Suppressor macrophage (primary cell): ENCODE data around the gene CMYA5.
A peak's percentile ranks its signal among the peaks of the same experiment; 100 is the strongest.

Source experiments
- DNase-seq, 4 experiments: peaks; one replicate each; pipeline ENCODE4 v3.0.0-alpha.2; 2020 to 2022

CMYA5 gene

GRCh38 chr5:79795764-79796398 is 106.2 kb downstream of the CMYA5 start:
- peak; percentile 4 to 35 (median 20) for DNase-seq

GRCh38 chr5:79798893-79799590 is 109.4 kb downstream of the CMYA5 start:
- no peak for DNase-seq

DNA sequence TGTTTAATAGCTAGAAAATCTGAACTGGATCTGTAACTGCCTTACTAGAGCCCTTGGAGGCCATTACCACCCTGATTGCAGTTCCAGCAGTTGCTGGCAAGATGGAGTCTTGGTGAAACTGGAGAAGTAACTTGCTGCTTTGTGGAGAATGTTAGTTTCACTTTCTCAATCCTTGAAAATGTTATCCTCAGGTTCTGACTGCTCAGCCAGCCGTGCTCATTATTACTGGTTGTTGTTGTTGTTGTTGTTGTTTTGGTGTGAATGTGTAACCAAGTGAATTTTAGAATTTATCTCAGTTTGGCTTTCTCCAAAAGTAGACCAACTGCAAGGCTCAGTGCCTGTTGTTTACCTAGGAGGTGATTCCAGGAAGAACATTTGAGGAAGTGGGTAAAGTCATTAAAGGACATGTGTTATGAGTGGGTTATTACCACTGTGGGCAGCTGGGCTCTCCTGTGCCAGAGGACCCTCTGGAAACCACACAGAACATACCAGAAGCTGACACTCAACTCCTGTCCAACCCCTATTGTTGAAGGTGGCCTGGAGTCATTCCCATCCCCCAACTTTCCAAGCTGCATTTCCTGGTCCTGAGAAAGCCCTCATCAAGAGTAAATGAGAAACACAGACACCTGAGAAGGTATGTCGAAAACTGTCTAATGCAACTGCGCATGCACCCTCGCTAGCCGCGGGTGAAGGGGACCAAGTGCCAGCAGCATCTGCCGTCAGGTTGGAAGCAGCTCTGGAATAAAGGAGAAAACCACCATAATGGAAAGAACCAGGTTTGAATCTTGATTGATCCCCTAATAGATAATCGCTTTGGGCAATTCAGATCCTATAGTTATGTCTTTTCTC is 111.6 kb downstream of the CMYA5 start:
- DNase-seq, result peak; percentile 10 to 40 (median 24)

GRCh38 chr5:79802406-79802805 is 112.8 kb downstream of the CMYA5 start:
- DNase-seq, result peak; percentile 3 to 53 (median 28)

DNA sequence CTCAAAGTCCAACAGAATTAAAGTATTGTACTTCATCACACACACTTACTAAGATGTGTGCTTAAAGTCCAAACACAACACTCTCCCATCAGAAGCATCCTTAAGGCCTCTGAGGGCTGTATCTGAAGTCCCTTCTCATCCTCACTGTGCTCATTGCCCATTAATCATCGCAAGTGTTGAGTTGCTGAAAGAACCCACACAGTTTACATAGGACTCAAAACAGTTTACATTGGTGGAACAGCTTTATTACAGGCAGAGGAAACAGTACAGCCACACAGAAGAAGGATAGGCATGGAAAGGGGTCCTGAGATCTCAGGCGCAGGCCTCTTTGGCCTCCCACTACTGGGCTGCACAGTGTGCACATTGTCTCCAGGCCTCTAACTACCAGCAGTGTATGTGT is 113.4 kb downstream of the CMYA5 start:
- peak in 1 of 4 experiments; percentile 10 for DNase-seq

GRCh38 chr5:79806741-79807140 is 117.1 kb downstream of the CMYA5 start:
- peak in 2 of 4 experiments; percentile 10 to 26 for DNase-seq

GRCh38 chr5:79809743-79810142 is 120.1 kb downstream of the CMYA5 start:
- DNase-seq, result no peak

DNA sequence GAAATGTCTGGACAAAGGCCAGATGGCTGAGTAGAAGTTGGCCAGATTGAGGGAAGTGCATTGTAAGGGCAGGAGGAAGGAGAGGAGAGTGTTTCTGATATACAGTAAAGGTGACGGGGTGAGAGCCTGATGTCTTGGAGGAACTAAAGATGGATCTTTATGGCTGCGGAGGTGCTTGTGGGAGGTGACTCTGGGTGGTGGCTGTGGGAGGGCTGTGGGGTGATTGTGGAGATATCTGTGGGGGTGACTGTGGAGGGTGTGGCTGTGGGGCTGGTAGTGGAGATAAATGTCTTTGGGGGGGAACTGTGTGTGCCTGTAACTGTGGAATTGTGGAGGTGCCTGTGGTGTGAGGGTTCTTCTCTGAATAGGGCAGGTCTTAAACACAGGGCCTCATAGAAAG is 121.4 kb downstream of the CMYA5 start:
- no peak for DNase-seq

DNA sequence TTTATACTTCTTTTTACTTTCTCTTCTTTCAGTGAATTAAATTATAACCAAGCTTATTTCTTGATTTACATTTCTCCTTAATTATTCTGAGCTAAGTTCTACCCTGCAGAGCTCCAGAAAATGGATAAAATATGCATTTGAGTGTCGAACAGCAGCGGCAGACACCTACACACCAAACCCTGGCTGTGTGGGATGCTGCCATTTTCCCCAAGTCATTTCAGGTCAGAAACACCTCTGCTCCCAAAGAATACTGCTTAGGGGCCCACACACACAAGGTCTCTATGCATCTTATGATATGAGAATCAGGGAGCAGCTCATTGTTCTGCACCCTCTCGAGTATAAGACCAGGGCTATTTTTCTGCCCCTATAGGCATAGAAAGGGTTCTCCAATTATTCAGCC is 122.3 kb downstream of the CMYA5 start:
- DNase-seq, result no peak

DNA sequence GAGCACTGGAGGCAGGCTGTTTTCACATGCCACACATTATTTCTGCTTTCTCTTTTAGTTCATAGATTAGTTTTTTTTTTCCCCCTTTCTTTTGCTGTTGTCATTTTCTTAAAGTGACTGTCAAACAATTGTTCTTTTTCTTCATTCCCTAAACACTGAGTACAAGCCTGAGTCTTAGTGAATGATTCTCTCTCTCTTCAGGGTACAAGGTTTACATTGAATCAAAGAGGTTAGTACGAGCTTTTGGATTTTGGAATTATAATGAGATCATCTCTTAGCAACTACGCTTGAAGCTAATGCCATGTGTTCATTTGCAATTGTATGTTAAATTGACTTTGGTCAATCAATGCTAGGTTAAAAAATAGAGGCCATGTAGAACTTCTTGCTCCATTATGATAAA is 125.1 kb downstream of the CMYA5 start:
- DNase-seq, result no peak

- DNase-seq, result no peak
Observed at GRCh38 chr5:79816014-79816413, 126.4 kb downstream of the CMYA5 start.

GRCh38 chr5:79820648-79821047 is 131.0 kb downstream of the CMYA5 start:
- no peak for DNase-seq

GRCh38 chr5:79824444-79824843 is 134.8 kb downstream of the CMYA5 start:
- no peak for DNase-seq

DNA sequence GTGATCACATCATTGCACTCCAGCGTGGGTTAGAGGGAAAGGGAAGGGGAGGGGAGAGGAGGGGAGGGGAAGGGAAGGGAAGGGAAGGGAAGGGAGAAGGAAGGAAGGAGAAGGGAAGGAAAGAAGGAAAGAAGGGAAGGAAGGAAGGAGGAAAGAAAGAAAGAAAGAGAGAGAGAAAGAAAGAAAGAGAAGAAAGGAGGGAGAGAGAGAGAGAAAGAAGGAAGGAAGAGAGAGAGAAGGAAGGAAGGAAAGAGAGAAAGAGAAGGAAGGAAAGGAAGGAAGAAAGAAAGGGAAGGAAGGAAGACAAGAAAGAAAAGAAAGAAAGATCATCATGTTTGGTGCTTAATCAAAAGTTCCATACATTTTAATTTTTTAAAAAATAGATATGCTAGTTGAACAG is 136.2 kb downstream of the CMYA5 start:
- no peak for DNase-seq

- no peak for DNase-seq
Observed at GRCh38 chr5:79827159-79827629, 137.6 kb downstream of the CMYA5 start.

- DNase-seq, result peak in 2 of 4 experiments; percentile 7 to 25
Observed at GRCh38 chr5:79829260-79829659, 139.6 kb downstream of the CMYA5 start.

DNA sequence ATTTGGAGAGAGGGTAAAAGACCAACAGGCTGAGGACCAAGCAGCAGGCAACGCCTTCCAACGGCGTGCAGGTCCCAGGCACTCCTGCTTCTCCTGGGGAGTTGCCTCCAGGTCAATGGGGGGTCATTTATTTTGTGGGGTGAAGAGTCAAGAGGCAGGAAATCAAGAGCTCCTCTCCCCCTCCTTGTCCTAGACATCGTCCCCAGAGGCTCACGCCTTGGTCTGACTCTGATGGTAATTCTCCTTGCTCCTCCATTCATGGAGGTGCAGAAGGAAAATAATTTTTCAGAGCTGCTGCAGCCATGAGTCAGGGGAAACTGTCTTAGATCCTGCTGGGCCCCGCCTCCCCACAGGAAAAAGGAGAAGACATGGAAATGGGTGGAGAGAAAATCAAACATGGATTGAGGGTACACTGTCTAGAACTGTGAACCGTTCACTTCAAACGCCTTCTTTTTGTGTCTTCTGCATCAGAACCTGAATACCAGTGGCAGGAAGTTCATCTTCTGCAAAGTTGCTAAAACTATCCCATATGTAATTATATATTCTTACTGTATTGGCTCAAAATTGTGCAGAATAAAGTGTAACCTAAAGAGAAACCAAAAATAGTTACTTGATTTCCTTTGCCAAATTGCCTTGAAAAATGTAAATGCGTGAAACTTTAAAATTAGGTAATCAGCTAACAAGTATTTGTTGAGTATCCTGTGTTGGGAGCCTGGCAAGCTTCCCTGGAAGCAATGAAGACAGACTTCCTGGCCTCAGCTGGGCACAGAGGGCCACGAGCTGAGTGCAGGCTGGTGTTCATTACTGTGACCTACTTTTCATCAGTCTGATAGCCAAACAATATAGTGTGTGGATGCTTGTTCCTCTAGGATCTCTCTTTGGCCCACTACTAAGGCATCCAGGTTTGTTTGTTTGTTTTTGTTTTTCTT is 142.0 kb downstream of the CMYA5 start:
- DNase-seq, result no peak

- DNase-seq, result no peak
Observed at GRCh38 chr5:79832911-79833310, 143.3 kb downstream of the CMYA5 start.

DNA sequence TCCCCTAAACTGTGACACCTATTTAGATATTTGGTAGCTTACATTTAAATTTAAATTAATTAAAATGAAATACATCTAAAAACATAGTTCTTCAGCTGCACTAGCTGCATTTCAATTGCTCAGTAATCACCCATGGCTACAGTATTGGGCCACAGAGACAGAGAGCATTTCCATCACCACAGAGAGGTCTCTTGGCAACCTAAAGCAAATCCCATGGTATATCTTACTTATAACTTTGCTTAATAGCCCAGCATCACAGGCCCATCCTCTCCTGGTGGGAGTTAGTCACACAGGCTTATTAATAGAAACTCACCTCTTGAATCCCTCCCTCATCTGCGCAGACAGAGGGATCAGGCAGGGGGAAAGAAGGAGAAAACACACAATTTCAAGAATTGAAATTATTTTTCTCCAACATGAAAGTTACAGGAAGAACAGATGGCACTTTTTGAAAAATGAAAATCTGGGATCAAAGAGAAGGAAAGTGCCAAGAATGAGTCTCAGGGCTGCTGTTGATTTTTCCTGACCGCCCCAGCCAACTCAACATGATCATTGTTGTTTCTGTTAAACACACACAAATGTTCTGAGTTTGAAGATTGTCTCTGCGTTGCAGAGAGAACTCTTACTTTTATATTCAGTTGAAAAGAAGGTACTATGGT is 144.6 kb downstream of the CMYA5 start:
- no peak for DNase-seq

DNA sequence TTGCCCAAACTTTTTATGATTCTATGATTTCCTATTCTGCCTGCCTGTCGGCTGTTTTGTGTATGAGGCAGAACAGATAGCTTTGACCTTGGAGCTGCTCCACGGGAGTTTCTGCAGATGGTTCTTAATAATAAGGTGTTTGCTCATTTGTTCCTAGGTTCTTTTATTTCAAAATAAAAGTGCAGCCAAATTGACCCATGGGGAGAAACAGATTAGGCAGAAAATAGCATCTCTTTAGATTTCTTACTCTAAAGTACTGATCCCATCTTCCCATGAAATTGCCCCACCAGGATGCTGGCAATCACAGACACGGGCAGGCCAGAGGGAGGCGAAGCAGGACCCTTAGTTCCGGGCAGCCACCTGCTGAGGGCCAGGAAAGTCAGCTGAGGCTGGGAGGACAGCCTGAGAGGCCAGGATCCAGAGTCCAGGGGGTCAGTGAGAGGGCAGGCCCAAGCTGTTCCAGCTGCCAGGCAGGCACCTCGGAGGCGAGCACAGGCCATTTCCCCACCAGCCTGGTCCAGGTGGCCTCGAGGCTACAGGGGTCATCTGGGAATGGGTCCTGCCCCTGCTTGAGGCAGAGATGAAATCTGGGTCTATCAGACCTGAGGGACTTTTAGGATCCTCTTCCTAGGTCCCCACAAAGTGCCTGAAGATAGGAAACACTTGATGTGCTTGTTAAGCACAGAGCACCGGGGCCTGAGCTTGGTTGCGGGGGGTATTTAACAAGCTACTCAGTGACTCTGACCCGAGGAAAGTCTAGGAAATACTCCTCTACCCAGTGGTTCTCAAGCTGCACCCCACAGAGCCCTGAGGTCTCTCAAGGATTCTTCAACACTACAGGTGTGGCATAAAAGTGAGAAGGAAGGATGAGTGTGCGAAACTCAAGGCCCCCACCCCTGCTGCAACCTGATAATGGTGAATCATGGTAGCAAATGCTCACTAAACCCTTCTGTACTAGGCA is 145.4 kb downstream of the CMYA5 start:
- DNase-seq, result no peak
